Stomach (tissue), 9 donors: Measurements from ENCODE around the gene RBM10. TPM values are rescaled to one million over a fixed set of nuclear protein-coding genes. Genes with fewer than 3 reads are reported as not detected.
"Not testable (repeated sequence)": the region's sequence is repeated elsewhere in the genome, so short reads cannot be mapped to it uniquely, and the experiment has no call there.

Experiments
- DNase-seq, 2 donors: peaks; one replicate each; pipeline versions ENCODE4 v3.0.0 to v3.0.0-alpha.2; 2013 to 2019
- H3K27ac ChIP-seq, 5 donors: fragments of 200-600 bp in 4 of 5; sonication (generic) in 4 of 5; one replicate each; pipeline ENCODE4 v1.5.1; 2013 to 2019; ENCODE audit warnings: mild to moderate bottlenecking in 1 of 5, moderate library complexity in 1 of 5
- H3K27me3 ChIP-seq, 3 donors: fragments of 200-600 bp; sonication (generic); one replicate each; pipeline ENCODE4 v1.5.1; 2017 to 2019; ENCODE audit warnings: mixed run types in 1 of 3
- H3K36me3 ChIP-seq, 4 donors: fragments of 200-600 bp; sonication (generic); 1 replicate in 3 of 4; 2 replicates in 1 of 4; pipeline ENCODE4 v1.5.1; 2016 to 2019
- H3K4me1 ChIP-seq, 4 donors: fragments of 200-600 bp; sonication (generic); one replicate each; pipeline ENCODE4 v1.5.1; 2016 to 2019
- H3K4me3 ChIP-seq, 4 donors: fragments of 200-600 bp; sonication (generic) in 3 of 4; one replicate each; pipeline ENCODE4 v1.5.1; 2016 to 2019; ENCODE audit warnings: mild to moderate bottlenecking in 1 of 4
- H3K9me3 ChIP-seq, 4 donors: fragments of 200-600 bp; sonication (generic); one replicate each; pipeline ENCODE4 v1.5.1; 2016 to 2019
- EP300 ChIP-seq: sonication (generic); formaldehyde crosslinking; IDR thresholded peaks from one replicate; pipeline ENCODE4 v1.6.1; 2017; ENCODE audit warnings: antibody characterized with exemption
- POLR2A ChIP-seq, 4 donors: fragments of 450-650 bp; IDR thresholded peaks; one replicate each; pipeline ENCODE4 v1.6.1; 2016; ENCODE audit warnings: antibody characterized with exemption in 4 of 4, control low read depth in 2 of 4, mild to moderate bottlenecking in 1 of 4, moderate library complexity in 1 of 4
- POLR2AphosphoS5 ChIP-seq, 3 donors: sonication (generic); formaldehyde crosslinking; IDR thresholded peaks; one replicate each; pipeline ENCODE4 v1.6.1; 2016; ENCODE audit warnings: antibody characterized with exemption in 3 of 3
- WGBS, 5 donors: extraction: QIAGEN DNeasy Blood & Tissue Kit in 3 of 5; methylation state at CpG; one replicate each; pipeline versions ENCODE4 v1.1.5 to v1.1.7; 2013 to 2018; 5-methylcytosine and 5-hydroxymethylcytosine counted together
- intact Hi-C: fragments of 100-400 bp; cut with DNase I; formaldehyde crosslinking; loops from one replicate; pipeline ENCODE4 v1.15.1; 2023; ENCODE audit warnings: low total_unique reads
- polyA plus RNA-seq, 3 donors: library from polyadenylated mRNA; stranded (reverse); fragments of 200-250 nt; gene quantifications; one replicate each; pipeline ENCODE4 v1.2.3, GENCODE V29; 2013
- total RNA-seq, 5 donors: library from RNA; depleted of rRNA; stranded (reverse); fragments of >200 nt; gene quantifications; one replicate each; pipeline versions ENCODE4 v1.1.0 to v1.2.3, GENCODE V29; 2014 to 2016
- TF ChIP-seq, protein P1 (sequence below), 7 experiments: fragments of 450-650 bp in 4 of 7; fragments of 200-600 bp in 3 of 7; sonication (generic) in 3 of 7; IDR thresholded peaks; one replicate each; pipeline ENCODE4 v1.5.1; 2016 to 2019; ENCODE audit warnings: antibody characterized with exemption in 7 of 7, control low read depth in 2 of 7, mild to moderate bottlenecking in 1 of 7
- donor health status: healthy with polysubstance abuse.
- donor health status: Bipolar disorder and iron deficiency.
- donor health status: healthy.

RBM10 gene
- total and polyA plus RNA-seq, 8 donors: 1.8 to 51.3 (median 24.9) TPM

- Histone ChIP-seq H3K9me3 (no peaks in the 10 kb centered on the region), H3K4me1 (peaks cover 0 to 9% (median 3%) of the 10 kb centered on the region in 4 donors), H3K36me3 (no peaks in the 10 kb centered on the region), H3K27me3 (peaks cover 0 to 3% (median 0%) of the 10 kb centered on the region in 3 donors), H3K27ac (peak overlapping the region; percentile 39 to 86 (median 83)), H3K4me3 (peak overlapping the region; percentile 48 to 58 (median 54))
- TF ChIP-seq POLR2AphosphoS5 (IDR thresholded peaks at IDR 0.05): peak in 2 of 3 donors; percentile 15 to 50
- TF ChIP-seq, protein P1, sequence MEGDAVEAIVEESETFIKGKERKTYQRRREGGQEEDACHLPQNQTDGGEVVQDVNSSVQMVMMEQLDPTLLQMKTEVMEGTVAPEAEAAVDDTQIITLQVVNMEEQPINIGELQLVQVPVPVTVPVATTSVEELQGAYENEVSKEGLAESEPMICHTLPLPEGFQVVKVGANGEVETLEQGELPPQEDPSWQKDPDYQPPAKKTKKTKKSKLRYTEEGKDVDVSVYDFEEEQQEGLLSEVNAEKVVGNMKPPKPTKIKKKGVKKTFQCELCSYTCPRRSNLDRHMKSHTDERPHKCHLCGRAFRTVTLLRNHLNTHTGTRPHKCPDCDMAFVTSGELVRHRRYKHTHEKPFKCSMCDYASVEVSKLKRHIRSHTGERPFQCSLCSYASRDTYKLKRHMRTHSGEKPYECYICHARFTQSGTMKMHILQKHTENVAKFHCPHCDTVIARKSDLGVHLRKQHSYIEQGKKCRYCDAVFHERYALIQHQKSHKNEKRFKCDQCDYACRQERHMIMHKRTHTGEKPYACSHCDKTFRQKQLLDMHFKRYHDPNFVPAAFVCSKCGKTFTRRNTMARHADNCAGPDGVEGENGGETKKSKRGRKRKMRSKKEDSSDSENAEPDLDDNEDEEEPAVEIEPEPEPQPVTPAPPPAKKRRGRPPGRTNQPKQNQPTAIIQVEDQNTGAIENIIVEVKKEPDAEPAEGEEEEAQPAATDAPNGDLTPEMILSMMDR (IDR thresholded peaks at IDR 0.05): no peak
- intact Hi-C loops: no loop called here
- peak; percentile 93 to 97 for DNase-seq
- 0 to 36% (median 6%) methylated on average over 21 to 31 of the region's 31 CpGs for WGBS, 5 donors
These were observed 15.7 kb upstream of the RBM10 start for GRCh38 chrX:47129157-47129898.

- Histone ChIP-seq H3K36me3 (no peaks in the 10 kb centered on the region), H3K4me3 (peak overlapping the region; percentile 48 to 58 (median 54)), H3K27me3 (peaks cover 0 to 3% (median 0%) of the 10 kb centered on the region in 3 donors), H3K4me1 (peaks cover 0 to 9% (median 3%) of the 10 kb centered on the region in 4 donors), H3K9me3 (no peaks in the 10 kb centered on the region), H3K27ac (peak overlapping the region in 4 of 5 donors; percentile 80 to 86 (median 84))
- DNase-seq: peak in 1 of 2 donors; percentile 22
- WGBS, 5 donors: 14 to 47% (median 19%) methylated on average over 11 of the region's 11 CpGs
- TF ChIP-seq POLR2AphosphoS5 (IDR thresholded peaks at IDR 0.05) (no peak), POLR2A (IDR thresholded peaks at IDR 0.05) (no peak), EP300 (no peak)
- TF ChIP-seq, protein P1 (IDR thresholded peaks at IDR 0.05): no peak
- intact Hi-C loops: no loop called here
These were observed 15.1 kb upstream of the RBM10 start for GRCh38 chrX:47129899-47130358.

DNA sequence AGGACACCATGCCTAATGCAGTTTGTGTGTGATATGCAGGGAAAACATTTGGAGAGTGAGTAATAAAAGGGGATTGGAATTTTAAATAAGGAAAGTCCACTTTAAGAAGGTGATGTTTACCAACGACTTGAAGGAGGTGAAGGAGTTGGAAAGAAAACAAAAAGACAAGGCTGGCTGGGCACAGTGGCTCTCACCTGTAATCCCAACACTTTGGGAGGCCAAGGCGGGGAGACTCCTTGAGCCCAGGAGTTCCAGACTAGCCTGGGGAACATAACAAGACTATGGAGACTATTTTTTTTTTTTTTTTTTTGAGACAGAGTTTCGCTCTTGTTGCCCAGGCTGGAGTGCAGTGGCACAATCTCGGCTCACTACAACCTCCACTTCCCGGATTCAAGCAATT is 11.5 kb upstream of the RBM10 start:
- peaks cover 0 to 9% (median 3%) of the 10 kb centered on the region in 4 donors for H3K4me1 ChIP-seq
- DNase-seq: no peak
- no peak overlapping the region for H3K4me3 ChIP-seq
- WGBS, 5 donors: 54 to 82% (median 73%) methylated on average over 2 to 5 of the region's 5 CpGs
- no peaks in the 10 kb centered on the region for H3K36me3 ChIP-seq
- H3K27me3 ChIP-seq: peaks cover 0 to 4% (median 0%) of the 10 kb centered on the region in 3 donors
- intact Hi-C loops: no loop called here
- no peak for TF ChIP-seq POLR2AphosphoS5 (IDR thresholded peaks at IDR 0.05)
- TF ChIP-seq, protein P1 (IDR thresholded peaks at IDR 0.05): no peak
- no peak for TF ChIP-seq POLR2A (IDR thresholded peaks at IDR 0.05)
- no peak for TF ChIP-seq EP300
- no peak overlapping the region for H3K27ac ChIP-seq
- no peaks in the 10 kb centered on the region for H3K9me3 ChIP-seq

DNA sequence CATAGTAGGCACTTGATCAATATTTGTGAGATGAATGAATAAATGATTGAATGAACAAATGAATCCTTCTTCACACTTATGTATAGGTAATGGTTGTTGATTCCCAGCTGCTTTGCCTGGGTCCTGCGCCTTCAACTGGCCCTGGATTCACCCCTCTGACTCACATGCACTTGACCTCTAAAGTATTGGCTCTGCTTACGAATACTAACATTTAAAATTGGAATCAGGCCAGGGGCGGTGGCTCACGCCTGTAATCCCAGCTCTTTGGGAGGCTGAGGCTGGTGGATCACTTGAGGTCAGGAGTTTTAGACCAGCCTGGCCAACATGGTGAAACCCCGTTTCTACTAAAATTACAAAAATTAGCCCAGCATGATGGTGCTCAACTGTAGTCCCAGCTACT is 9.4 kb upstream of the RBM10 start:
- H3K4me1 ChIP-seq, H3K4me3 ChIP-seq, H3K27ac ChIP-seq, H3K27me3 ChIP-seq, H3K9me3 ChIP-seq, intact Hi-C loops: not testable (repeated sequence)
- WGBS, 5 donors: 48 to 72% (median 56%) methylated on average over 5 of the region's 5 CpGs
- DNase-seq: peak; percentile 21 to 32
- H3K36me3 ChIP-seq: peaks cover 0 to 11% (median 4%) of the 10 kb centered on the region in 4 donors

DNA sequence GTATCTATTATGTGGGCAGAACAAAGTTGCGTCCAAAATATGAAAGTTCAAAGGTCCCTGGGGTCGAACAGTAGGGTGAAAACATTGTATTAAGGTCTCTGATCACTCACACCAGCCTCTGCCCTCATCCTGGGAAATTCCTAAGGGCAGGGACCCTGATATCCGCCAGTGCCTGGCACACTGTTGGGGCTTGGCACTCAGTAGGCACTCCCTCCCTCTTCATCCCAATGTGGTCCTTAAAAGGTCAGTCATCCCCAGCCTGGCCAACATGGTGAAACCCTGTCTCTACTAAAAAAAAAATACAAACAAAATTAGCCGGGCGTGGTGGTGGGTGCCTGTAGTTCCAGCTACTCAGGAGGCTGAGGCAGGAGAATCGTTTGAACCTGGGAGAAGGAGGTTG is 6.8 kb upstream of the RBM10 start:
- Histone ChIP-seq H3K27ac (no peak overlapping the region), H3K4me3 (no peak overlapping the region), H3K9me3 (no peaks in the 10 kb centered on the region), H3K27me3 (peaks cover 0 to 4% (median 0%) of the 10 kb centered on the region in 3 donors), H3K4me1 (peaks cover 0 to 5% (median under 1%) of the 10 kb centered on the region in 4 donors), H3K36me3 (peaks cover 0 to 28% (median 21%) of the 10 kb centered on the region in 4 donors)
- intact Hi-C loops: no loop called here
- DNase-seq: no peak
- WGBS, 5 donors: 72 to 95% (median 80%) methylated on average over 6 of the region's 6 CpGs
- TF ChIP-seq POLR2AphosphoS5 (IDR thresholded peaks at IDR 0.05) (no peak), EP300 (no peak), POLR2A (IDR thresholded peaks at IDR 0.05) (no peak)
- TF ChIP-seq, protein P1 (IDR thresholded peaks at IDR 0.05): no peak
